GM19240 (cell line): ENCODE data around the gene GINS2.

Experiments
- DNase-seq: peaks from one replicate; pipeline ENCODE4 v3.0.0; 2011; ENCODE audit warnings: low spot score; ENCODE audit not compliant: insufficient read length

Gene GINS2

GRCh38 chr16:85668676-85669424, 19.9 kb downstream of the GINS2 start:
- DNase-seq: no peak

DNA sequence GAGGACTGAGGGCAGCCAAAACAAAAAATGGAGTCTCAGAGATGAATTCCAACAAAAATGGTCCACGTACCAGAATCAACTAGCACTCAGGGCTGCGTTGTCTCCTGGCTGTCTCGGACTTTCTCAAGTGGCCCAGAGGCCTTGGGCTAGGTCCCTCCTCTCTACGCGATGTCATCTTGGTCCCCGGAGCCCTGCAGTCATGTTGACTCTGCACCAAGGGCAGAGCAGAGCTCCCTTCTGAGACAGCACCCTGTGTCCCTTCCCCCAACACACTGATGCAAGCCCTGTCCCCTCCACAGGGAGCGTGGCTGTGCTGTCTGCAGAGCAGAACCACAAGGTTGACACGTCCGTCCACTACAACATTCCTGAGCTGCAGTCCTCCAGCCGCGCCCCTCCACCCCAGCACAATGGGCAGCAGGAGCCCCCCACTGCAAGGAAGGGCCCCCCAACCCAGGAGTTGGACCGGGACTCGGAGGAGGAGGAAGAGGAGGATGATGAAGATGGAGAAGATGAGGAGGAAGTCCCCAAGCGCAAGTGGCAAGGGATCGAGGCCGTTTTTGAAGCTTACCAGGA, 20.8 kb downstream of the GINS2 start:
- no peak for DNase-seq

- no peak for DNase-seq
Observed at GRCh38 chr16:85667261-85667660, 21.5 kb downstream of the GINS2 start.

DNA sequence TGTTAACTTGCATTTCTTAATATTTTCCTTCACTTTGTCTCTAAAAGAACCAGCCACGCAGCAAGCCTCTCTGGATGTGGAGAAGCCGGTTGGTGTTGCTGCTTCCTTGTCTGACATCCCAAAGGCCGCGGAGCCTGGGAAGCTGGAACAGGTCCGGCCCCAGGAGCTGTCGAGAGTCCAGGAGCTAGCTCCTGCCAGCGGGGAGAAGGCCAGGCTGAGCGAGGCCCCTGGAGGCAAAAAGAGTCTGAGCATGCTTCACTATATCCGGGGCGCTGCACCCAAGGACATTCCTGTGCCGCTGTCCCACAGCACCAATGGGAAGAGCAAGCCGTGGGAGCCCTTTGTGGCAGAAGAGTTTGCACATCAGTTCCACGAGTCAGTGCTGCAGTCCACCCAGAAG, 22.8 kb downstream of the GINS2 start:
- DNase-seq: no peak

DNA sequence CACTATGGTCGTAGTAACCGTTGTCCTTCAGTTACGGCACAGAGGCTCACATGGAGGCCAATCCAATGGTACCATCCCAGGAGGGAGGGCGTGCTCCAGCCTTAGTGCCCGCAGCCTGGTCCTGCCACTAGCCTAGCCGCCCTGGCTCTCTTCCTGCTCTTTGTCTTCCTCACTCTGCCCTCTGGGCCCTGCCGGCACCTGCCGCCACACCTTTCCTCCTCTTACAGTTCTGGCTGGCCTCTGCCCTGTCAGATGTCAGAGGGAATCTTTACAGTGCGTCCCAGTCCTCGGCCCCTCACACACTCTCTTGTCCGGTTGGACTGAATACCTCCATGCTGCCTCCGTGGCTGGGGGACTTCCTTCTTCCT, 23.4 kb downstream of the GINS2 start:
- DNase-seq: no peak

DNA sequence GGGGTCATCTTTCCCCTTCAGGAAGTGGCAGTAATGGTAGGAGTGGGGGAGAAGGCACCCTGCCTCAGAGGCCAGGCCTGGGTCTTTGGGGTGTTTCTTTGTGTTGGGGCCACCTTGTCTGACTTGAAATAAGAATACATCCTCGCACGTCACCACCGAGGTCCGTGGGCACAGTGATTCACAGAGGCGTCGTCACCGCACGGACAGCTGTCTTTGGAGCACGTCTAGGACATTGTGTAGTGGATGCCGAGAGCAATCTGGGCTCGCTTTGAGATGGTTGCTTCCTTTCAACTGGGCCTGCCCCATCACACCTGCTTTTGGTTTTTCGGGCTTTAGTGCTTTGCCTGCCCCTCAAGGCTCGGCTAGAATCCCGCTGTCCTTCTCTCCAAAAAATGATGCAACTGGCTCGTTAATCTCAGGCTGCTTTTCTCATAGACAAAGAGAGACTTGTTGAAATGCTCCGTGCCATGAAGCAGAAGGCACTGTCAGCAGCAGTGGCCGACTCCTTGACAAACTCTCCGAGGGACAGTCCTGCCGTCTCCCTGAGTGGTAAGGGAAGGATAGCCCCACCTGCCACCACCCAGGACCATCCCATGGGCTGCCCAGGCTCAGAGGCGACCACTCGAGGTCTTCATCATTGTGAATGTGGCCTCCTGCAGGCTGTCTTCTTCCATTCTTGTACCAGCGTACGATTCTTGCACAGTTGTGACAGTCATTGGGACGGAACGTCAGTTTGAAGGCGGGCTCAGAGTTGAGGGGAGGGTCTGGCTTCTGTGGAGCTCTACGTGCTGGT, 24.0 kb downstream of the GINS2 start:
- DNase-seq: no peak

GRCh38 chr16:85663891-85664321, 24.8 kb downstream of the GINS2 start:
- DNase-seq: no peak

DNA sequence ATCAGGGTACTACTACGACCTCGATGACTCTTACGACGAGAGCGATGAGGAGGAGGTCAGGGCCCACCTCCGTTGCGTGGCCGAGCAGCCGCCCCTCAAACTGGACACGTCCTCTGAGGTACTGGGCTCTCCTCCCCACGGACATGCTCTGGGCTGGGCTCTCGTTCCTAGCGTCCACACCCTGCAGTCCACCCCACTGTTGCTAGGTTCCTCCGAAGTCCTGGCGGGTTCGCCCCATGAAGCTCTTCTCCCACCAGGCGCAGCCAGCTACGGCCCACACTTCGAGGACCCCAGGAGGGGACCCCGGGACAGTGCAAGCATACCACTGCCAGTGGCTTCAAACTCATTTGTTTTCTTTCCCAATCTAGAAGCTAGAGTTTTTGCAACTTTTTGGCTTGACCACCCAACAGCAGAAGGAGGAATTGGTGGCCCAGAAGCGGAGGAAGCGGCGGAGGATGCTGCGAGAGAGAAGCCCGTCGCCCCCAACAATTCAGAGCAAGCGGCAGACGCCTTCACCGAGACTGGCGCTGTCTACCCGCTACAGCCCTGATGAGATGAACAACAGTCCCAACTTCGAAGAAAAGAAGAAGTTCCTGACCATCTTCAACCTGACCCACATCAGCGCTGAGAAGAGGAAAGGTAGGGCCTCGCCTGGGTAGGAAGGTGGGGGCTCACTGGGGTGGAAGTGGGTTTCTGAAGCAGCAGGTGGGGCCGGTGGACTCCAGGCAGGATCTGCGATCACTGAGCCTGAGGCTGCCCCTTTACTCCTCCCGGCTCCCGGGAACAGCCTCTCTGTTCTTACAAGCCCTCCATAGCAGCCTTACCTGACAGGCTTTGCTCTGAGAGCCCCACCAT, 25.6 kb downstream of the GINS2 start:
- no peak for DNase-seq

DNA sequence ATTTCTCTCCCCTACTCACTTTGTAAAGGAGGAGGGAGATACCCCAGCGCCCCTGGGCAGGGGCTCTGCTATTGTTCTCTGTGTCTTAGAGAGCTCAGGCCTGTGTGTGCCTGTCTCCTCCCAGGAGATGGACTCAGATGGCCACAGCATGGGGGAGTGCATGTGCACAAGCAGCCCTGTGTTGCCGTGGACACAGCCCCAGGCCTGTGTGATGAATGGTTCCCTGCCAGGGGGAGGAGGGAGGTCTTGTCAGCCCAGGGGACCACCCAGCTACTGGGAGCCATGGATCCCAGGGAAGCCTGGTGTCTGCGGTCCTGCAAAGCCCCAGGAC, 26.3 kb downstream of the GINS2 start:
- DNase-seq: no peak

GRCh38 chr16:85661740-85662481, 26.8 kb downstream of the GINS2 start:
- no peak for DNase-seq

- DNase-seq: no peak
Observed at GRCh38 chr16:85660843-85661739, 27.7 kb downstream of the GINS2 start.

- peak; percentile 95 for DNase-seq
Observed at GRCh38 chr16:85659805-85660511, 28.8 kb downstream of the GINS2 start.

DNA sequence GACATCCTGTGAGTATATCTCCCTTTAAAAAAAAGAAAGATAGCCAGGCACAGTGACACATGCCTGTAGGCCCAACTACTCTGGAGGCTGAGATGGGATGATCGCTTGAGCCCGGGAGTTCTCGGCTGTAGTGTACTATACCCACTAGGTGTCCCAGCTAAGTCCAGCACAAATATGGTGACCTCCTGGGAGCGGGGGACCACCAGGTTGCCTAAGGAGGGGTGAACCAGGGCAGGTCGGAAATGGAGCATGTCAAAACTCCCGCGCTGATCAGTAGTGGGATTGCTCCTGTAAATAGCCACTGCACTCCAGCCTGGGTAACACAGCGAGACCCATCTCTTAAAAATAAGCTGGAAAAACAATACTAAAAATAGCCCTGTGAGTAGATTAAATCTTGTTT, 29.4 kb downstream of the GINS2 start:
- no peak for DNase-seq

- no peak for DNase-seq
Observed at GRCh38 chr16:85658504-85659326, 30.0 kb downstream of the GINS2 start.

DNA sequence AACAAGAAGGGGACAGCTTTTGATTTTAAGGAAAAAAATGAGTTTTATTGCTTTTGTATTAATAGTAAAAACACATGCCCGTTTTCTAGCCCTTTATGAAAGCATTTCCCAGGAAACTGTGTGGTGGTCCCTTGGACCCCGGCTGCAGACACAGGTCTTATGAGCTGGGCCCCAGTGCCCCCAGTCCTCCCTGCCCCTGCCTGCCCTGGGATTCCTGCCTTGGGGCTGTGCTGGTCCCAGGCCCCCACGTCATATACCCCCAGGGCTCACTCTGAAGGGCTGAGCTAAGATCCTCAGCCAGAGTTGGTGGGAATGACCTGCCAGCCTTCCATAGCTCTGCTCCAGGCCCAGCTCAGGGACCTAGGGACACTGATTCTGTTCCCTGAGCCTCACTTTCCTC, 30.8 kb downstream of the GINS2 start:
- DNase-seq: no peak

DNA sequence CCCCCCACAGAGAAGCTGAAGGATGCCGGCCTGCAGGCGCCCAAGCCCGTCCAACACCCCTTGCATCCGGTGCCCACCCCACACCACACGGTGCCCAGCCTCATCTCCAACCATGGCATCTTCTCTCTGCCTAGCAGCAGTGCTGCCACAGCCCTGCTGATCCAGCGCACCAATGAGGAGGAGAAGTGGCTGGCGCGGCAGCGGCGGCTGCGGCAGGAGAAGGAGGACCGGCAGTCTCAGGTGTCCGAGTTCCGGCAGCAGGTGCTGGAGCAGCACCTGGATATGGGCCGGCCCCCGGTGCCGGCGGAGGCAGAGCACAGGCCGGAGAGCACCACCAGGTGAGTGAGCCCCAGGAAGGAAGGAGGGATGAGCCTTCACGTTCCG, 31.5 kb downstream of the GINS2 start:
- no peak for DNase-seq

DNA sequence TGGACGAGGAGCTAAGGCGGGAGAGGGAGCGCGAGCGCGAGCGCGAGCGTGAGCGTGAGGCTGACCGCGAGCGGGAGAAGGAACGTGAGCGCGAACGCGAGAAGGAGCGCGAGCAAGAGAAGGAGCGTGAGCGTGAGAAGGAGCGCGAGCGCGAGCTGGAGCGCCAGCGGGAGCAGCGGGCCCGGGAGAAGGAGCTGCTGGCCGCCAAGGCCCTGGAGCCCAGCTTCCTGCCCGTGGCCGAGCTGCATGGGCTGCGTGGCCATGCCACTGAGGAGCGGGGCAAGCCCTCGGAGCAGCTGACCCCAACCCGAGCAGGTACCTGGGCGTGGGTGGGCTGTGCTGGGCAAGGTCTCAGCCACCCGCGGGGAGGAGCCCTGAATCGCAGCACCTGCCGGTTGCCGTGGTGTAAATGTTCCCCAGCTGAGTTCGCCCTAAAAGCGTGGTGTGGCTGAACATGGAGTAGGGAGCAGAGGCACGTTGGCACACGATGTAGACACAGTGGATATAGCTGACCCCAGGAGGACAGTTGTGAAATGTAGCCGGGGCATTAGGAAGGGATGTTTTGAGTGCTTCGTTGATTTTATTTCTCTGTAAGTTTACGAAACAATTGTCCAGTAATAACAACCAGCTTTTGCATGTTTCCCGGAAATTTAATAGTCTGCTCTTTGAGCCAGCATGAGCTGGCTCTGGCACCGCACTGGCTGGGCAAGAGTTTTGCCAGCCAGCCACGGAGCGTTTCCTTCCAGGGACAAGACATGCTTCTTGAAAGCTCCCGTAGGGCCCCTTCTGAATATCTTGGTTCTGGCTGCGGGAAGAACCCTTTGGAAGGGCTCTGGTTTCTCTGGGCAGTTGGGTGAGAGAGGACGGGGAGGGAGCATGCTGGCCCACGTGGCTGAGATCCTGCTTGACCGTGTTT, 32.1 kb downstream of the GINS2 start:
- no peak for DNase-seq
